GM12891 (cell line): Measurements from ENCODE around the gene MYO1D.

Source experiments
- DNase-seq: peaks from one replicate; pipeline ENCODE4 v3.0.0; 2011; ENCODE audit warnings: low spot score; ENCODE audit not compliant: insufficient read length
- FAIRE-seq: peaks from 2 replicates; lab custom pipeline; 2011; peaks lifted over from hg19 to GRCh38; lab: Jason Lieb, UNC
- PAX5 ChIP-seq: IDR thresholded peaks from 2 replicates; pipeline ENCODE4 v1.6.1; 2011; ENCODE audit warnings: low read length, moderate library complexity, mild to moderate bottlenecking; ENCODE audit not compliant: insufficient read depth, severe bottlenecking
- POLR2A ChIP-seq: IDR thresholded peaks from 2 replicates; pipeline ENCODE4 v1.6.1; 2011; ENCODE audit warnings: low read depth, low read length, control low read depth
- POLR2AphosphoS5 ChIP-seq: IDR thresholded peaks from 2 replicates; pipeline ENCODE4 v1.6.1; 2011; ENCODE audit warnings: low read depth, low read length, control low read depth
- POU2F2 ChIP-seq: IDR thresholded peaks from 2 replicates; pipeline ENCODE4 v1.6.1; 2011; ENCODE audit warnings: low read depth, mild to moderate bottlenecking, control low read depth, low read length, moderate library complexity
- SPI1 ChIP-seq: IDR thresholded peaks from 2 replicates; pipeline ENCODE4 v1.6.1; 2011; ENCODE audit warnings: low read depth, low read length, control low read depth
- TAF1 ChIP-seq: IDR thresholded peaks from 2 replicates; pipeline ENCODE4 v1.6.1; 2011; ENCODE audit warnings: low read depth, low read length, control low read depth

Gene MYO1D

GRCh38 chr17:32492648-32493289 lies 384.2 kb downstream of the MYO1D start:
- no peak for DNase-seq
- TF ChIP-seq PAX5 (no peak), SPI1 (peak; percentile 42), POLR2AphosphoS5 (no peak), TAF1 (no peak), POU2F2 (no peak), POLR2A (no peak)
- peak; percentile 86 for FAIRE-seq

DNA sequence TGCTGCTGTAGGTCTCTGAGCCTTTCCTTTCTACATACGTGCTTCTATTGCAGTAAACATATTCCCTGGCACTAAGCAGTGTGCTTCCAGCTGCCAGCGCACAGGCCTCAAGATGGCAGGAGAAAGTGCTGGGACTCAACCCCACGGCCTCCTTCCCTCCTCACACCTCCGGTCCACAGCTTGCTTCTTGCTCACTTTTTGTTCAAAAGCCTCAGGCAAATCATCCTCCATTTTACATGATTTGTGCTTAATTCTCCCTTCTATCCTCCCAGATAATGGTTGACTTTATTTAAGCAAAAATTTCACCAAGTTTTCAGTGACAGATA lies 384.7 kb downstream of the MYO1D start:
- TF ChIP-seq PAX5 (no peak), POU2F2 (no peak), POLR2A (no peak), POLR2AphosphoS5 (no peak), SPI1 (no peak), TAF1 (no peak)
- no peak for DNase-seq
- FAIRE-seq: no peak

DNA sequence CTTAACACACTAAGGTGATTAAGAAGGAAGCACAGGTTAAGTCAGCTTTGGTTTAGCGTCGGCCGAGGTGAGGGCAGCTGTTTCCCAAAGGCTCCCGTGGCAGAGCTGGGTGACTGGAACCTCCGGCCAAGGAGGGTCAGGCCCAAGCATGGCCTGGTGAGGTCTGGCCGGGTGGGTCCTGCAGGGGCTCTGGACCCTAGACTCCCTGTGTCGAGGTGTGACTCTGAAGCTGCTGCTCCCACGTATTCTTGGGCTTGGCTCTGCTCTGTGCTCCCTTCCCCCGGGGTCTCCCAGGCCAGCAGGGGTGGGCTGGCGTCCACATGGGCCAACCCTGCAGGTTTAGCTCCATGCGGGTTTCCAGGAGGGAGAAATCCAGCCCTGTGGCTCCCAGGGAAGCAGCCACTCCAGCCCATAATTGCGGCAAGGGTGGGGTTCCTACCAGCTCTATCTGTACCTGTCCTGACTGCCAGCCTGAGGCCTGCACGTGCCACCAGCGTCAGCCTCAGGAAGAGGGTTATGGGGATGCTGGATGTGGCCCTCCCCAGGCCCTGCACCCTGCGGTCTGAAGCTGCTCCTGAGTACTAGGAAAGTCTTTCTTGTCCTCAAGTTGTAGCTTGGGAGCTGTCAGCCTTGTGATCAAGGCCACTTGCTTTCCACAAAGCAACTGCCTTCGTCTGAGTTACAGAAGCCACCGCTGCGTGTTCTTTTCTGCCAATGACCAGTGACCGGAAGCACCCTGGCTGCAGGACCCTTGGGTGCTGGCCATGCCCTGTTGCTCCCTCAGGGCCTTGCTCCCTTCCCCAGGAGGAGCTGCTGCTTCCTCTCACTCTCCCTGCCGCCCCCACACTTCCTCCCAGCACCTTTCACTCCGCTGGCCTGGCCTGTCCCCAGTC lies 385.3 kb downstream of the MYO1D start:
- TF ChIP-seq PAX5: no peak
- no peak; the same call in 1 of the 2 replicates for TF ChIP-seq TAF1
- no peak for TF ChIP-seq POU2F2
- peak; percentile 71 for TF ChIP-seq POLR2AphosphoS5
- peak; percentile 72 for TF ChIP-seq SPI1
- peak; percentile 73 for TF ChIP-seq POLR2A
- peak; percentile 92 for FAIRE-seq
- no peak for DNase-seq

DNA sequence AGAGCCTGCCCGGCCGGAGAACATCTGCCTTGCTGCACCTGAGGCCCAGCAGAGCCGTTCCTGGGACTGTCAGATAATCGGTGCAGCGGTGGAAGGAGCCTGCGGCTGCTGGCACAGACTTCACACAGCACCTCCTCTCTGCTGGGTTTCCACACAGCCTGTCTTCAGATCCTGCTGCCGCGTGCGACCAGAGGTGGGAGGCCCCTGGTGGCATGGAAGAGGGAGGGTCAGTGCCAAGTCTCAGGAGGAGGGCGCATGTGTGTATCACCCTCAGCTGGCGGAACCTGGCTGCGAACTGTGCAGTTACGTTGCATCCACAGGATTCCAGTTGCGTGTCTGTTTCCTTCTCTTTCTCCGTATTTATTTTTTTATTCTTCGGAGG lies 386.8 kb downstream of the MYO1D start:
- DNase-seq (no peak), FAIRE-seq (peak; percentile 64)
- TF ChIP-seq POLR2AphosphoS5 (peak; percentile 62), POU2F2 (no peak; the same call in 1 of the 2 replicates)

DNA sequence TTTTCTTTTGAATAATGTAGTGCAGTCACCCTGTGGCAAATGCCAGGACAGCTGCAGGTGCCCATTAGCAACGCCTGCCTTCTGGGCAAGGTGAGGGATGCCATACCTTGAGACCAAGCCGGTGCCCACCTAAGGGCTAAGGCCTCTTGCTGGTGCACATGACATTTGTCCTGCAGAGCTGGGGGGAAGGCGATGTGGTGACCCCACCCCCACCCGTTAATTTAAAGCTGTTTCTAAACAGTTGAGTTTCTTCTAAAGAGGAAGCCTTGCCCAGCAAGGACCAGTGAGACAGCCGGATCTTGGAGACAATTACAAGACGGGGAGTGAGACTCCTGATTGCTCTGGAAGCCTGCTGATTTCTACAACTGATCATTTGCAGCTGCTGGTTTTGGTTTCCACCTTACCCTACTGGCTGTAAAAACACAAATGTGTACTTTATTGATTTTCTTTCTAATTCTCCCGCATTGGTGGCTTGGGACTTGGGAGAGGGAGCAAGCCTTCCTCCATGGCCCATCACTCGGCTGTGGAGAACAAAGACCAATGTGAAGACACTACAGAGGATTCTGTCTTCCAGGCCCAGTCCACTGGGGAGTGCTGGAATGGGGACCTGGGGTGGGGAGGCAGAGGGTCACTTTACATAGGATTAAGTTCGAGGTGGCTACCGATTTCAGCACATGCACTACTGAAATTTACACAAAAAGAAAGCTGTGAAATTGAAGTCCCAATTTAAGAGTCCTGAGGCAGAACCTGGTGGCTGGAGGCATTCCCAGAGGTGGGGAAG lies 387.4 kb downstream of the MYO1D start:
- peak; percentile 26 for FAIRE-seq
- TF ChIP-seq POLR2A: no peak; the same call in 1 of the 2 replicates
- no peak for TF ChIP-seq POLR2AphosphoS5
- TF ChIP-seq TAF1: no peak
- peak; percentile 60; the same call in 1 of the 2 replicates for TF ChIP-seq POU2F2
- no peak for TF ChIP-seq PAX5
- TF ChIP-seq SPI1: peak; percentile 34
- DNase-seq: no peak

DNA sequence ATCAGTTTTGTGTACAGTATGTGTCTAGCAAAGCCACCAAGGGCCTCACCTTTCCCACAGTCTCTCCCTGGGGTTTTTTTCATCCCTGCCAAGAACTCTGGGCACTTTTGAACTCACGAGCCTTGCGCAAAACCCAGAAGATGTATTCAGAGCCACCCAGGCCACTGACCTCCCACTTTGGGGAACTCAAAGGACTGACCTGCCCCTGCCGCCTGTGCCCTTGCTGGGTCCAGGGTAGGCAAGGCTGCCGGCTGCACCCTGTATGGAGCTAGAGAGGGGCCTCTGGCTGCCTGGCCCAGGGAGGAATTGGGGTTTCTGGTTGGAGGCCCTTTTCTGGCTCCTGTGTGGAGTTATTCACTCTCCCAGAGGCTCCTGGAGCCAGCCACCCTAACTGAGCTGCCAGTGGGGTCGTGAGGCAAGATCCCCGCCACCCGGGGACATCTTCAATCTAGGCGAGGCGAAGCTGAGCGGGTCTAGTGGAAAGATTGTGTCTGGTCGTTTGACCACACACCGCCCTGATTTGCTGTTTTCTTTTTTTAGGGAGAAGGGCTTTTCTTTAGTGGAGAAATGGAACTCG lies 388.2 kb downstream of the MYO1D start:
- FAIRE-seq: no peak
- no peak for TF ChIP-seq POU2F2
- no peak for TF ChIP-seq PAX5
- TF ChIP-seq POLR2A: no peak
- TF ChIP-seq POLR2AphosphoS5: no peak
- no peak for TF ChIP-seq SPI1
- no peak for TF ChIP-seq TAF1
- no peak for DNase-seq

DNA sequence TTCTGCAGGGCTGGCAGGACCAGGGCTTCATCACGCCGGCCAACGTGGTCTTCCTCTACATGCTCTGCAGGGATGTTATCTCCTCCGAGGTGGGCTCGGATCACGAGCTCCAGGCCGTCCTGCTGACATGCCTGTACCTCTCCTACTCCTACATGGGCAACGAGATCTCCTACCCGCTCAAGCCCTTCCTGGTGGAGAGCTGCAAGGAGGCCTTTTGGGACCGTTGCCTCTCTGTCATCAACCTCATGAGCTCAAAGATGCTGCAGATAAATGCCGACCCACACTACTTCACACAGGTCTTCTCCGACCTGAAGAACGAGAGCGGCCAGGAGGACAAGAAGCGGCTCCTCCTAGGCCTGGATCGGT lies 388.8 kb downstream of the MYO1D start:
- TF ChIP-seq POLR2A: 0 out of 2 replicates have a peak, but pooled peaks have one; percentile 34
- TF ChIP-seq SPI1: no peak
- no peak for TF ChIP-seq POU2F2
- TF ChIP-seq POLR2AphosphoS5: no peak
- no peak for TF ChIP-seq TAF1
- no peak for TF ChIP-seq PAX5
- FAIRE-seq (no peak), DNase-seq (no peak)

DNA sequence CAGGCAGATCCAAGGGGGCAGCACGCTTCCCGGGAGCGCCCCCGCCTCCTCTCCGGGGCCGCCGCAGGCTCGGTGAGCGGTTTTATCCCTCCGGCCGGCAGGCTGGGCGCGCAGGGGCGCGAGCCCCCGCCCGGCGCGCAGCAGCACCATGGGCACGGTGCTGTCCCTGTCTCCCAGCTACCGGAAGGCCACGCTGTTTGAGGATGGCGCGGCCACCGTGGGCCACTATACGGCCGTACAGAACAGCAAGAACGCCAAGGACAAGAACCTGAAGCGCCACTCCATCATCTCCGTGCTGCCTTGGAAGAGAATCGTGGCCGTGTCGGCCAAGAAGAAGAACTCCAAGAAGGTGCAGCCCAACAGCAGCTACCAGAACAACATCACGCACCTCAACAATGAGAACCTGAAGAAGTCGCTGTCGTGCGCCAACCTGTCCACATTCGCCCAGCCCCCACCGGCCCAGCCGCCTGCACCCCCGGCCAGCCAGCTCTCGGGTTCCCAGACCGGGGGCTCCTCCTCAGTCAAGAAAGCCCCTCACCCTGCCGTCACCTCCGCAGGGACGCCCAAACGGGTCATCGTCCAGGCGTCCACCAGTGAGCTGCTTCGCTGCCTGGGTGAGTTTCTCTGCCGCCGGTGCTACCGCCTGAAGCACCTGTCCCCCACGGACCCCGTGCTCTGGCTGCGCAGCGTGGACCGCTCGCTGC lies 389.3 kb downstream of the MYO1D start:
- DNase-seq (no peak), FAIRE-seq (peak; percentile 94)

More for the DNA sequence above, 389.3 kb downstream of the MYO1D start:
- TF ChIP-seq TAF1 (peak; percentile 54; the same call in 1 of the 2 replicates), SPI1 (no peak), POLR2A (no peak), POLR2AphosphoS5 (no peak), PAX5 (no peak)
